GM19351 (cell line): ENCODE results near the gene RGS7.
A peak's percentile ranks its signal among the peaks of the same experiment; 100 is the strongest.

Source experiments
- ATAC-seq: cut with Tn5 transposase; IDR thresholded peaks from one replicate; pipeline ENCODE4 v1.9.1; 2021; ENCODE audit warnings: mild to moderate bottlenecking, moderate library complexity; ENCODE audit not compliant: unreplicated experiment

The RGS7 gene

GRCh38 chr1:241356519-241357365 is at the start of gene RGS7:
Gene RGS7, minus strand, starts transcription at chr1:241357205.
- ATAC-seq: peak; percentile 74

GRCh38 chr1:241406421-241406820 is 49.4 kb upstream of the RGS7 start:
- no peak for ATAC-seq

DNA sequence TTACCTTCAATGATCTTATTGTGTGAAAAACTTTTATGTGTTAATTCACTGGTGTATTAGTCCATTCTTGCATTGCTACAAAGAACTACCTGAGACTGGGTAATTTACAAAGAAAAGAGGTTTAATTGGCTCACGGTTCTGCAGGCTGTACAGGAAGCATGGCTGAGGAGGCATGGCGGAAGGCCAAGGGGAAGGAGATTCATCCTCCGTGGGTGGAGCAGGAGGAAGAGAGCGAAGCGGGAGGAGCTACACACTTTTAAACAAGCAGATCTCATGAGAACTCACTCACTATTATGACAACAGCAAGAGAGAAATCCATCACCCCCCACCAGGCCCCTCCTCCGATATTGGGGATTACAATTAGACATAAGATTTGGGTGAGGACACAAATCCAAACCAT is 44.2 kb upstream of the RGS7 start:
- no peak for ATAC-seq

DNA sequence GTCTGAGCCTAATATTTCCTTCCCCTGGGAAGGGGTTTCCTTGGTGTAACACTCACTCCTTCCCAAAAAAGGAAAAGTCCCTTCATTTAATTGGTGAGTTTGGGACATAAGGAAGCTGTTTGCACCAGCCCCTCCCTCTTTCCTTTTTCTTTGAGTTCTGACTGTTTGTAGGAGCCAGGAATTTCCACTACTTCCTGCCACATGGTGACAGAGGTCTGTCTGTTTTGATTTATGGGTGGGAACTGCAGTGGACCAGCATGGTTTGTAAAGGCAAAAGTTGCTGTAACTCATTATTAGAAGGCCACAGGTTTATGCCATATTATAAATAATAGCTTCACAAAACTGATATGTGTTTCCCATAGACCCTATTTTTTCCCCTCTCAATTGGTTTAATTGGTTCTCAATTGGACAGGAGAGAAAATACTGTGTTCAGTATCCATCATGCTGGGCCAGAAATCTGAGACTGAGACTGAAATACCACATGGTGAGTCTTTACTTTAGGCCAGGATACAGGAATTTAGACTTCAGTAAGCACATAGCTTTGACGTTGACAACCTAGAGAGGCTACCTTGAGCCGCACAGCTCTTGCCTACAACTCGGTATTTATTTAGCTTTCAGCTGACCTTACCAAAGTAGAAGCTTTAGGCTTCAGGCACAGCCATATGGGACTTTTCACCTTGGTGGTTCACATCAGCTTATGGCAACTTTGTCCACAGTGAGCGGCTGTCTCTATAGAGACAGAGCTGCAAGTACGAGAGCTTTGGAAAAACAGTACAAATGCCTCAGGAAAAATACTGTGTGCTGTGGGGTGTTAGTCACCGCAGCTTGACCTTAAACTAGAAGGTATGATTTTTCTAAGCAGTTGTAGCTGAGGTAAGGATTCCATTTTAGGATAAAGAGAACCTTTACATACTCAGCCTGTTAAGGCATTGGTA is 40.0 kb upstream of the RGS7 start:
- no peak for ATAC-seq

- no peak for ATAC-seq
Observed at GRCh38 chr1:241391926-241392710, 35.1 kb upstream of the RGS7 start.

DNA sequence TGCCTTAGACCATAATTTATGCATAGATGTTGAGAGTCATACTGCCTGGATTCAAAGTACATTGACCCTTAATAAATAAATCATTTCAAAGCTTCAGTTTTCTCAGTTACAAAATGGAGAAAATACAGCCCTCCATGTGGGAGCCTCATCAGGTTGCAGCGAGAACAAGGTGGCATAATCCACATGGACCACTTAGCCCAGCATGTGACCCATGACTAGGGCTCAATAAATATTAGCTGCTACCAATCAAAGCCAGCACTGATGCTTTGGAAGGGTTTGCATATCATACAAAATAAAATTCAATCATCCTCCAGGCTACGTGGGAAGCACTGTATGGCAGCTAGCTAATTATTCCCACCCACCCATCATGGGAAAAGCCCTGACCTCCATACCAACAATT is 33.5 kb upstream of the RGS7 start:
- ATAC-seq: no peak

- no peak for ATAC-seq
Observed at GRCh38 chr1:241389400-241389799, 32.4 kb upstream of the RGS7 start.

DNA sequence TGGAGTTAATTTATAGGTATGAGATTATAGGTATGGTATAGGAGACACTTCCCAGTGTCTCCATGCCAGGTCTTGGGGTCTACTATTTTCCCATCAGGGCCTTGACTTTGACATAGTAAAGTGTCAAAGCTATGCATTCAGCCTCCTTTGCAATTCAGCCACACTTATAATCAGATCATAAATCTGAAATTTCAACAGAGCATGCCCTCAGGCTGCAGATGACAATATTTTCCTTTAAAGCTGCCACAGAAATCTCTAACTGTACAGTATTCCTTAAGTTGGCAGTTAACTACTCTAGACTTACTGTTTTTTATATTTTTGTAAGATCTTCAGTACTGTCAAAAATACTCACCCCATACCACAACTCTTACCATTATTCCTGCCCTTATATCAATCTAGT is 30.2 kb upstream of the RGS7 start:
- ATAC-seq: no peak

DNA sequence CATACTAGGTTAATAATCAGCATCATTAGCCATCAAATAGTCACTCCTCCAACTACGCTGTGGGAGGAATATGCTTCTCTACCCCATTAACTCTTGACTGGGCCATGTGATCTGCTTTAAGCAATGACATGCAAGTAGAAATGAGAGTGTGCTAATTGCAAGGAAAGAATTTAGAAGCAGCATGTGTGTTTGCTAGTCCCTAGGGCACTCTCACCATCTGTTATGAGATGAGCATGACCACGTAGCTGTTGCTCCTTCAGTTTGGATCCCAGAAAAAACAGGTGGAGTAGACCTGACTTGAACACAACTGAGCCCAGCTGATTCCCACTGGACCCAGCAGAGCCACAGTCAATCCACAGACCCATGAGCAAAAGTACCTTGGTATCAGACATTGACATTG is 19.7 kb upstream of the RGS7 start:
- no peak for ATAC-seq

DNA sequence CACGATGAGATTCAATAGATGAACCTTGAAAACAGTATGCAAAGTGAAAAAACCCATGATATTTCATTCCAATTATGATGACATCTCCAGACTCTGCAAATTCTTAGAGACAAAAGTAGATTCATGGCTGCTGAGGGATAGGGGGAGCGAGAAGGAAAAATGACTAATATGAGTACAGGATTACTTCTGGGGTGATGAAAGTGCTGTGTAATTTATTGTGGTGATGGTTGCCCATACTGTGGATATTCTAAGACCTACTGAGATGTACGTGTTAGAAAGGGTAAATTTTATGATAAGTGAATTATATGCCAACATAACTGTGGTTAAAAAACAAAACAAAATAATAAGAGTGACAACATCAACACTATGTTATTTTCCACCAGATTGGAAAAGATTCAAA is 18.9 kb upstream of the RGS7 start:
- ATAC-seq: no peak

DNA sequence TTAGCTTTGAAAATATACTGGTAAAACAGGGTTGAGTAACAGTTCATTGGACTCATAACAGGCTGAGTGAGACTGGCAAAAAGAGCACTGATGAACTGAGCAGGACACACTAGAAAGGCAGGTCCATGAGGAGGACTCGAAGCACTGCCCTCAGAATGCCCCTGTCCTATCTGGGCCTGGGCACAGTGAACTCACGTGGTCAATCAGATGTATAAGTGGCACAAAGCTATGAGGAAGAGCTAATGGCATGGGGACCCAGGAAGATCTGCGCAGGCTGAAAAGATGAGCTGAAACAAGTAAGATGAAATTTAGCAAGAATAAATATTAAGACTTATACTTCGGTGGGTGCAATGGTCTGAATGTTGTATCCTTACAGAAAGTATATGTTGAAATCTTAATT is 9.2 kb upstream of the RGS7 start:
- no peak for ATAC-seq

- ATAC-seq: no peak
Observed at GRCh38 chr1:241362350-241362749, 5.3 kb upstream of the RGS7 start.

DNA sequence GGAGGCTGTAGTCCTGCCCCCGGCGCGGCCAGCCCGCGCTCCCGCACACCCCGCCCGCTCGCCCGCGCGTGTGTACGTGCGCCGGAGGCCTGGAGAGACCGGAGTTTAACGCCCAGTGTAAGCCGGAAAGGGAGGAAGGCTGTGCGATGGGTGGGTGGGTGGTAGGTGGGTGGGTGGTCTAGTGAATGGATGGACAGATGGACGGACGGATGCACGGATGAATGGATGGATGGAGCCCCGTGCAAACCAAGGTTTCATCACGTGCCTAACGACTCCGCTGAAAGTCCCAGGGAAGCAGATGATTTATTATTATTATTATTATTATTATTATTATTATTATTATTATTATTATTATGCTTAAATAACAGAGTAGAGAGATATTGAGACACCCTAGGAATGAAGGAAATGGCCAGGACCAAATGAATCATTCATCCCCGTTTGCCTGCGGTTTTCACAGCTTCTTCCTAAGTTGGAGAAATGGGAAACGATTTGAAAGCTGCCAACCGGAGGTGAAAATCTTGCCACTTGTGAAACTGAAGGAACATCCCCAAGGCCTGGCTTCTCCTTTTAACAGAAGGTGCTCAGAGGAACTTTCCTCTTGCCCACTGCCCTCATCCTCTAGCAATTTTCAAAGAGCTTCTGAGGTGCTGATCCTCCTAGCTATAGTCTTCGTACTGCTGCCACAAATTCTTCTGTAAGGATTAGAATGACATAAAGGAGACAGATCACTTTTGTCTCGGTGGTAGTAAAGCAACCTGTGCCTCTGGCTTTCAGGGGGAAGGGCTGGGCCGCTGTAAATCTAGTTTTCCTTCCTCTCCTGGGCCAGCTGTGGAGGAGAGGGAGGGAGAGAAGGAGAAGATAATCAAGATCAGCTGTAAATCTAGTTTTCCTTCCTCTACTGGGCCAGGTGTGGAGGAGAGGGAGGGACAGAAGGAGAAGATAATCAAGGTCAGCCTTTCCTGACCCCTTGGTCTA is 648 bp upstream of the RGS7 start:
- ATAC-seq: no peak

DNA sequence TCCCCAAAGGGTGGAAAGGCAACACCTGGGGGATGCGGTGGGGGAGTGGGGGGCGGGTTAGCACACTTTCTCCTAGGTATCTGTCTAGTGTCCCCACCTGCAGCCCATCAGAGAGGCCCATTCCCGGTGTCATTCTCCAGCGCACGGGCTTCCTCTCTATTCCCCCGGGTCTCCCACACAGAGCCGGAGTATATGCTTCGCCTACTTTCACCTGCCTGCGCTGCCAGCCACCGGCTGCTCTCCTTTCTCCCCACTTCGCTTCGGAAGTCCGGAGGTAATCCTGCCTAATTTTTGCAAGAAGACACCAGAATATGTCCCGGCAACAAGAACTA is 852 bp downstream of the RGS7 start:
- peak; percentile 4 for ATAC-seq

DNA sequence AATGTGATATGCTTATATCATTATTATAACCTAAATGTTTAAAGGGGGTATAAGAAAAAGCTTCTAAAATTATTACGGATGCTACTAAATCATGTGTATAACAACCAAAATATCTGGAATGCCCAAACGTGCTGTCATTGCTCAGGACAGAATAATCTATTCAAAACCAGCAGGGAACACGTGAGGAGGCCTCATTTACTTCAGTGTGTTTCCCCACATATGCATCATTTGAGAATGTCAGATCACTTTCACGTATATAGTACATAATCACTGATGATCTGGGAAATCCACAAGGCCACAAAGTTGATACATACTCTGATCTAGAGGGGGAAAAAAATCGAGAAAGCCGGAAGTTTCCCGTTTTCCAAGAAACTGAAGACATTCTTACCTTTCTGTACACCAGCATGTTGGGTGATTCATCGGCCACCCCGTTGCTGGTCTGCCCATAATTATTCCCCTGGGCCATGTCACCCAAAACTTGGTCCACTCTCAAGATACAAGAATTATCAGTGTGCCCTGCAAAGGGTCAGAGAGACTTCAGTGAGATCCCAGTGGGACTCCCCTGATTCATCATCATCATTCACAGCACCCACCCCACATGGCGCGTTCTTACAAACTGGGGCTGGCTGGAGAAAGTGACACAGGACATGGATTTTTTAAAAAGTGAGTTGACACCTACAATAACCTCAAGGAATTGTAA is 1.5 kb downstream of the RGS7 start:
- ATAC-seq: no peak

DNA sequence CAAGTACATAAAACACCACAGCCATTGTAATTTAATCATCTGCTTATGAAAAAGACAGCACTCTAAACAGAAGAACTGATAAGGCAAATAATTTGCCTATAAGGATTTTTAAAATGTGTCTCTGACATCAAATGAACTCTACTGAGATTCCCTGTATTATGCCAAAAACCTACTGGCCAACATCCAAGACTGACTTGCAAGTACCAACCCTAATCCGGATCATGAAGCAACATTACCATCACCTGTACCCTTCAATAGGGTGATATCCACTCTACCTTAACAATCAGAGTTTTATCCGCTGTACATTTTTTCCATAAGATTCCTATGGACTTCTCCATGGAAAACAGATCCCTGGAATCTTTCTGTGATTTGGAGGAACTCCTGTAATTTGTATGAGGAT is 4.6 kb downstream of the RGS7 start:
- no peak for ATAC-seq

- no peak for ATAC-seq
Observed at GRCh38 chr1:241351841-241352240, 5.2 kb downstream of the RGS7 start.

DNA sequence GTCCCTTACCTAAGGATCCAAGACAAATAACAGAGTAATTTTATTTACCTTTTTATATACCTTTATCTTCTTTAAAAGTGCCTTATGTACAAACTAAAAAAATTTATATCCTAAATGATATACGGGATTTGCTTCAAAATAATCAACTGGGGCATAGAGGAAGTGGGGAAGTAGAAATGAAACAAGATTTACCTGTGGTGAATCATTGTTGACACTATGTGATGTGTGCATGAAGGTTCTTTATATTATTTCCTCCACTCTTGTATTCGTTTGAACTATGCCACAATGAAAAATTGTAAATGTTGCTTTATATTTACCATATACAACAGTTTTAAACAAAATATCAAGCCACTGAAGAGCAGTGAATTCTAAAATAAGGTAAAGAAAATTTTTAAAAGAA is 13.0 kb downstream of the RGS7 start:
- no peak for ATAC-seq

- no peak for ATAC-seq
Observed at GRCh38 chr1:241336335-241336734, 20.7 kb downstream of the RGS7 start.

GRCh38 chr1:241332987-241333386 is 24.0 kb downstream of the RGS7 start:
- ATAC-seq: no peak
